ENCODE measurements around the gene GPC3. TPM values are rescaled to one million over a fixed set of nuclear protein-coding genes. Genes with fewer than 3 reads are reported as not detected.

GPC3 gene
- total and polyA plus RNA-seq, 2 donors (not counting 3 experiments of a cell fraction or from before 2014, with no cell fraction given), result not detected

DNA sequence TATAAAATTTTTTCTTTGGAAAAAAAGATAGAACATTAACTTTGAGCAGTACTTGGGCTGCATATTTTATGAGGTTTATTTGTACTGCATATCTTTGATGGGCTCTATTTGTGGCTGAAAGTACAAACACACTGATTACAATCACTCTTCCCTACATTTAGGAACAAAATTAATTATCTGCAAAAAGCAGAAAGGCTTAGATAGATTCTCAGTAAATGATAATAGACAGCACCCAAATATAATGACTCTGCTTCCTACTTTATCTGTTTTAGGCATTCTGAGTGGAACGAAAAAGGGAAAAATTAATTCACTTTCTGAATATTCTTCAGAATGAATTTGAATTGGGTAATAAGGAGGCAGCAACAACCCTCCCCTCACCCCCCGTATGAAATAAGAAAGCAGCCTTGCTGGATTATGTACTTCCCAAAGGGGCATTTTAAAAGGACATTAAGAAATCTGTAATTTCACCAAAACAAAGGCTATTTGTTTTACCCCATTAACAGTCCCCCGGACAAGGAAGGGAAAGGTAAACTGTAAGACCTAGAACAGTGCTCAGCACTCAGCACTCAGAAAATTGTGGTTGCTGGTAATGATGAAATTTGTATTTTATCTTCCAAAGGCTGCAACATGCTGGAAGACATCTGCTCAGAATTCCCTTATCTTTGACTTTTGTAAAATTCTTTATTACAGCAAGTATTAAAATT, 242.6 kb downstream of the GPC3 start:
- Histone ChIP-seq H3K4me1 (ENCODE audit: control insufficient read depth, extremely low read depth, insufficient read depth, low read length) (no peaks in the 10 kb centered on the region), H3K4me3 (replicated peaks in 1 of 3; ENCODE audit: insufficient read depth in 1 of 3, low read depth in 1 of 3, low read length in 3 of 3) (no peak overlapping the region), H3K9me3 (replicated peaks; ENCODE audit: control insufficient read depth, insufficient read depth, low read length) (no peaks in the 10 kb centered on the region), H3K9ac (replicated peaks; ENCODE audit: extremely low read depth, insufficient read depth, low read length) (no peak overlapping the region), H2AFZ (ENCODE audit: low read depth, low read length) (no peak overlapping the region), H3K4me2 (ENCODE audit: insufficient read depth, low read length) (no peak overlapping the region), H4K20me1 (replicated peaks; ENCODE audit: control insufficient read depth, extremely low read depth, insufficient read depth, low read length) (no peaks in the 10 kb centered on the region), H3K27me3 (ENCODE audit: control insufficient read depth in 2 of 2, insufficient read depth in 2 of 2, low read length in 2 of 2) (no peaks in the 10 kb centered on the region), H3K36me3 (ENCODE audit: control insufficient read depth in 2 of 2, extremely low read depth in 1 of 2, insufficient read depth in 2 of 2, low read length in 2 of 2) (no peaks in the 10 kb centered on the region), H3K9me1 (replicated peaks; ENCODE audit: control insufficient read depth, extremely low read depth, insufficient read depth, low read length) (no peaks in the 10 kb centered on the region), H3K79me2 (ENCODE audit: control insufficient read depth, insufficient read depth, low read length) (no peaks in the 10 kb centered on the region), H3K27ac (ENCODE audit: insufficient read depth, low read depth, low read length) (no peak overlapping the region)
- ChIA-PET CTCF (no interaction called here), POLR2A (no interaction called here)
- no TSS peak for BruUV-seq (replicated peaks)
- FAIRE-seq, result no peak
- dilution Hi-C loops (cut with MboI; ENCODE audit: extremely low pct_ligation_motif_present, low sequenced_read_pairs) (no loop called here), intact Hi-C loops (cut with micrococcal nuclease) (no loop called here)
- no peak for TF ChIP-seq POLR2A (IDR thresholded peaks at IDR 0.05; ENCODE audit: low read depth, low read length)
- TF ChIP-seq MYC (IDR thresholded peaks at IDR 0.05; ENCODE audit: low read depth, low read length), result no peak
- no peak for TF ChIP-seq FOS (IDR thresholded peaks at IDR 0.05; ENCODE audit: borderline replicate concordance, insufficient read depth, low read length)
- no peak for TF ChIP-seq EZH2 (IDR thresholded peaks at IDR 0.05; ENCODE audit: borderline replicate concordance, low read depth, low read length, severe bottlenecking)
- DNase-seq (ENCODE audit: low read depth, low spot score), result no peak

DNA sequence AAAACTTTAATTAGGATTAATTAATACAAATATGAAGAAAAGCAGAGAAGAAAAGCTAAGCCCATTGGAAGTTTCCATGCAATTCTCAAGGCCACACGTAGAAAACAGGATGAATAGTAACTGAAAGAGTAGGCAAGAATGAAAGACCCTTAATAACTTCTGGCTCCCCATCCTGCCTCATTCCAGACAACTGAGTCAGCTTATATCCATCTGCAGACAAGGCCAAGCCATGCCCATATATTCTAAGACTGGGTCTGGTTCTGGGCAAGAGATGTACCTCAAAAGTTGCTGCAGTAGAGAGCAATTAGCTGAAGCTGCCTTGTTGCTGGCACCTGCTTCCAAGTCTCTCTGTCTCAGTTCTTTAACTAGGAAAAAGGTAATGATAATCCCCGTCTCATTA, 244.1 kb downstream of the GPC3 start:
- no TSS peak for BruUV-seq (replicated peaks)

More for the DNA sequence above, 244.1 kb downstream of the GPC3 start:
- Histone ChIP-seq H3K36me3 (ENCODE audit: control insufficient read depth in 2 of 2, extremely low read depth in 1 of 2, insufficient read depth in 2 of 2, low read length in 2 of 2) (no peaks in the 10 kb centered on the region), H3K9ac (replicated peaks; ENCODE audit: extremely low read depth, insufficient read depth, low read length) (no peak overlapping the region), H3K4me2 (ENCODE audit: insufficient read depth, low read length) (no peak overlapping the region), H3K27ac (ENCODE audit: insufficient read depth, low read depth, low read length) (no peak overlapping the region), H3K9me1 (replicated peaks; ENCODE audit: control insufficient read depth, extremely low read depth, insufficient read depth, low read length) (no peaks in the 10 kb centered on the region), H3K4me1 (ENCODE audit: control insufficient read depth, extremely low read depth, insufficient read depth, low read length) (no peaks in the 10 kb centered on the region), H3K27me3 (ENCODE audit: control insufficient read depth in 2 of 2, insufficient read depth in 2 of 2, low read length in 2 of 2) (no peaks in the 10 kb centered on the region), H3K4me3 (replicated peaks in 1 of 3; ENCODE audit: insufficient read depth in 1 of 3, low read depth in 1 of 3, low read length in 3 of 3) (no peak overlapping the region), H2AFZ (ENCODE audit: low read depth, low read length) (no peak overlapping the region), H3K79me2 (ENCODE audit: control insufficient read depth, insufficient read depth, low read length) (no peaks in the 10 kb centered on the region), H3K9me3 (replicated peaks; ENCODE audit: control insufficient read depth, insufficient read depth, low read length) (no peaks in the 10 kb centered on the region), H4K20me1 (replicated peaks; ENCODE audit: control insufficient read depth, extremely low read depth, insufficient read depth, low read length) (no peaks in the 10 kb centered on the region)
- DNase-seq (ENCODE audit: low read depth, low spot score), result no peak
- ChIA-PET CTCF (no interaction called here), POLR2A (interaction anchor here (0.7 kb wide), 1 partner anchor 1323 kb away, joined by 5 read pairs; no protein-coding TSS in a partner anchor)
- no peak for TF ChIP-seq JUN (IDR thresholded peaks at IDR 0.05; ENCODE audit: borderline replicate concordance, insufficient read depth, insufficient read length, low read depth)
- no peak for TF ChIP-seq MYC (IDR thresholded peaks at IDR 0.05; ENCODE audit: low read depth, low read length)
- no peak for TF ChIP-seq POLR2AphosphoS5 (IDR thresholded peaks at IDR 0.05; ENCODE audit: insufficient read depth, low read depth, low read length)
- TF ChIP-seq, protein P1, sequence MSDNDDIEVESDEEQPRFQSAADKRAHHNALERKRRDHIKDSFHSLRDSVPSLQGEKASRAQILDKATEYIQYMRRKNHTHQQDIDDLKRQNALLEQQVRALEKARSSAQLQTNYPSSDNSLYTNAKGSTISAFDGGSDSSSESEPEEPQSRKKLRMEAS (IDR thresholded peaks at IDR 0.05; ENCODE audit: insufficient read depth, insufficient read length), result no peak
- TF ChIP-seq POLR2A (IDR thresholded peaks at IDR 0.05; ENCODE audit: low read depth, low read length), result no peak
- TF ChIP-seq, protein P2, sequence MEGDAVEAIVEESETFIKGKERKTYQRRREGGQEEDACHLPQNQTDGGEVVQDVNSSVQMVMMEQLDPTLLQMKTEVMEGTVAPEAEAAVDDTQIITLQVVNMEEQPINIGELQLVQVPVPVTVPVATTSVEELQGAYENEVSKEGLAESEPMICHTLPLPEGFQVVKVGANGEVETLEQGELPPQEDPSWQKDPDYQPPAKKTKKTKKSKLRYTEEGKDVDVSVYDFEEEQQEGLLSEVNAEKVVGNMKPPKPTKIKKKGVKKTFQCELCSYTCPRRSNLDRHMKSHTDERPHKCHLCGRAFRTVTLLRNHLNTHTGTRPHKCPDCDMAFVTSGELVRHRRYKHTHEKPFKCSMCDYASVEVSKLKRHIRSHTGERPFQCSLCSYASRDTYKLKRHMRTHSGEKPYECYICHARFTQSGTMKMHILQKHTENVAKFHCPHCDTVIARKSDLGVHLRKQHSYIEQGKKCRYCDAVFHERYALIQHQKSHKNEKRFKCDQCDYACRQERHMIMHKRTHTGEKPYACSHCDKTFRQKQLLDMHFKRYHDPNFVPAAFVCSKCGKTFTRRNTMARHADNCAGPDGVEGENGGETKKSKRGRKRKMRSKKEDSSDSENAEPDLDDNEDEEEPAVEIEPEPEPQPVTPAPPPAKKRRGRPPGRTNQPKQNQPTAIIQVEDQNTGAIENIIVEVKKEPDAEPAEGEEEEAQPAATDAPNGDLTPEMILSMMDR (IDR thresholded peaks at IDR 0.05; ENCODE audit: extremely low read depth in 1 of 2, insufficient read depth in 1 of 2, low read depth in 1 of 2, low read length in 2 of 2), result no peak
- TF ChIP-seq GATA2 (IDR thresholded peaks at IDR 0.05; ENCODE audit: insufficient read depth, insufficient read length, low read depth, low read length), result no peak
- TF ChIP-seq EZH2 (IDR thresholded peaks at IDR 0.05; ENCODE audit: borderline replicate concordance, low read depth, low read length, severe bottlenecking), result no peak
- no peak for TF ChIP-seq FOS (IDR thresholded peaks at IDR 0.05; ENCODE audit: borderline replicate concordance, insufficient read depth, low read length)
- dilution Hi-C loops (cut with MboI; ENCODE audit: extremely low pct_ligation_motif_present, low sequenced_read_pairs) (no loop called here), intact Hi-C loops (cut with micrococcal nuclease) (no loop called here)
- FAIRE-seq, result no peak
